ENCODE measurements around the gene FAM168B.
A peak's percentile ranks its signal among the peaks of the same experiment; 100 is the strongest.

Gene FAM168B

GRCh38 chr2:131055169-131056065, 37.8 kb downstream of the FAM168B start:
- peak; percentile 57 for DNase-seq (ENCODE audit: low read depth)

- DNase-seq (ENCODE audit: low read depth): no peak
These were observed 38.8 kb downstream of the FAM168B start for GRCh38 chr2:131054488-131054887.

GRCh38 chr2:131052741-131053263, 40.5 kb downstream of the FAM168B start:
- DNase-seq (ENCODE audit: low read depth): no peak

GRCh38 chr2:131050896-131051295, 42.4 kb downstream of the FAM168B start:
- DNase-seq (ENCODE audit: low read depth): no peak

- no peak for DNase-seq (ENCODE audit: low read depth)
These were observed 44.0 kb downstream of the FAM168B start for GRCh38 chr2:131049150-131049718.

- DNase-seq (ENCODE audit: low read depth): no peak
These were observed 44.6 kb downstream of the FAM168B start for GRCh38 chr2:131048641-131049040.

- no peak for DNase-seq (ENCODE audit: low read depth)
These were observed 45.2 kb downstream of the FAM168B start for GRCh38 chr2:131047920-131048560.

- peak; percentile 43 for DNase-seq (ENCODE audit: low read depth)
These were observed 46.2 kb downstream of the FAM168B start for GRCh38 chr2:131046918-131047652.

- no peak for DNase-seq (ENCODE audit: low read depth)
These were observed 47.0 kb downstream of the FAM168B start for GRCh38 chr2:131046028-131046917.

GRCh38 chr2:131045286-131046027, 47.8 kb downstream of the FAM168B start:
- no peak for DNase-seq (ENCODE audit: low read depth)

GRCh38 chr2:131044757-131045150, 48.5 kb downstream of the FAM168B start:
- DNase-seq (ENCODE audit: low read depth): no peak

- DNase-seq (ENCODE audit: low read depth): no peak
These were observed 49.0 kb downstream of the FAM168B start for GRCh38 chr2:131044075-131044756.

GRCh38 chr2:131043199-131044074, 49.8 kb downstream of the FAM168B start:
- DNase-seq (ENCODE audit: low read depth): no peak

- no peak for DNase-seq (ENCODE audit: low read depth)
These were observed 51.0 kb downstream of the FAM168B start for GRCh38 chr2:131042148-131042775.

GRCh38 chr2:131041402-131042147, 51.7 kb downstream of the FAM168B start:
- no peak for DNase-seq (ENCODE audit: low read depth)

- no peak for DNase-seq (ENCODE audit: low read depth)
These were observed 52.4 kb downstream of the FAM168B start for GRCh38 chr2:131040661-131041401.

All from fibroblast of gingiva (primary cell).